ENCODE measurements around the gene TTC39A.

DNA sequence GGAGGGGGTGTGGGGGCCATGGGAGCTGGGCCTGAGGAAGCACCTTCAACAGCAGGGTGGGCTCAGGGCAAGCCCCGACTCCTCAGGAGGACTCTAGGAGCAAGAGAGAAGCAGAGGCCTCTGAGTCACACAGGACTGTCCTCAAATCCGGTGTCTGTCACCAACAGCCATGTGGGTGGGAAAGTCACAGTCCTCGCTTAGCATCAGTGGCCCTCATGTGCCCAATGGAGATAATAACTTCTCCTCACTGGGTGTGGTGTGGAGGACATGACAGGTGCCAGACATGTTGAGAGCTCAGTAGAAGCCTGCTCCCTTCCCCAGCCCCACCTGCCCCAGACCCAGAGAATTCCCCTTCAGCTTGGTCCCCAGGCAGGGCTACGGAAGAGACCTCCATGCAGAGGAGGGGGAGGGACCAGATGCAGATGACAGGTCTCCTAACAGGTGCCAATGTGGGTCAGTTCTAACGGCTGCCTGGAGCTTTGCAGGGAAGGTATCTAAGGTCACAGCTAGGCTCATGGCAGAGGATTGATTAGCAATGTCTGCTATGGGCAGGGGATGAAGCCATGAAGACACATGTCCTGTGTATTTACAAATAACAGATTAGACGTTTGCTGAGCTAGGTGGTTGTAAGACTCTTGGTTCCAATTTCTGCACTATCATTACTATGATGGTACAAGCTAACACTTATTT lies 30.2 kb downstream of the TTC39A start:
- TF ChIP-seq, protein P1, sequence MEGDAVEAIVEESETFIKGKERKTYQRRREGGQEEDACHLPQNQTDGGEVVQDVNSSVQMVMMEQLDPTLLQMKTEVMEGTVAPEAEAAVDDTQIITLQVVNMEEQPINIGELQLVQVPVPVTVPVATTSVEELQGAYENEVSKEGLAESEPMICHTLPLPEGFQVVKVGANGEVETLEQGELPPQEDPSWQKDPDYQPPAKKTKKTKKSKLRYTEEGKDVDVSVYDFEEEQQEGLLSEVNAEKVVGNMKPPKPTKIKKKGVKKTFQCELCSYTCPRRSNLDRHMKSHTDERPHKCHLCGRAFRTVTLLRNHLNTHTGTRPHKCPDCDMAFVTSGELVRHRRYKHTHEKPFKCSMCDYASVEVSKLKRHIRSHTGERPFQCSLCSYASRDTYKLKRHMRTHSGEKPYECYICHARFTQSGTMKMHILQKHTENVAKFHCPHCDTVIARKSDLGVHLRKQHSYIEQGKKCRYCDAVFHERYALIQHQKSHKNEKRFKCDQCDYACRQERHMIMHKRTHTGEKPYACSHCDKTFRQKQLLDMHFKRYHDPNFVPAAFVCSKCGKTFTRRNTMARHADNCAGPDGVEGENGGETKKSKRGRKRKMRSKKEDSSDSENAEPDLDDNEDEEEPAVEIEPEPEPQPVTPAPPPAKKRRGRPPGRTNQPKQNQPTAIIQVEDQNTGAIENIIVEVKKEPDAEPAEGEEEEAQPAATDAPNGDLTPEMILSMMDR (IDR thresholded peaks at IDR 0.05): no peak
- no peak for TF ChIP-seq POLR2A (IDR thresholded peaks at IDR 0.05)

Measured in uterus (tissue), 2 donors.